SH-SY5Y (cell line): ENCODE data around the gene HS3ST3A1.
A peak's percentile ranks its signal among the peaks of the same experiment; 100 is the strongest.

Experiments
- GATA2 ChIP-seq: IDR thresholded peaks from 2 replicates; pipeline ENCODE4 v1.6.1; 2011; ENCODE audit warnings: mild to moderate bottlenecking, low read depth, low read length
- GATA3 ChIP-seq: IDR thresholded peaks from 2 replicates; pipeline ENCODE4 v1.6.1; 2011; ENCODE audit warnings: low read depth, mild to moderate bottlenecking, low read length, moderate library complexity

DNA sequence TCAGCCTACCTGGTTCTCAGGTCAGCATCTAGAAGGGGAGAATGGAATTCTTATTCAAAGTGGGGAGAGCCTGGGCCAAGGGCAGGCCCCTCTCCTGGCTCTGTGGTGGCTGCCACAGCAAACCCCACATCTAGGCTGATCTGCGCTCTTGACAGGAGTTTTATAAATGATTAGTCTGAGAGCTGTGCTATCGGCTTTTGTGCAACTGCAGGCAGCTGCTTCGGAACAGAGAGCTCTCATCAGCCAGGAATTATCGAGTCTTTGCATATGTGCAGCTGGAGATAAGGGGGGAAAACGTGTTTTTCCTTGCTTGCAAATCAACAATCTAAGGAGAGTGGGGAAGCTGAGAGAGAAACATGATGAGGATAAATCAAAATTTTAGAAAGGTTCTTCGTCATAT, 91.7 kb downstream of the HS3ST3A1 start:
- TF ChIP-seq GATA2 (peak; percentile 88), GATA3 (peak; percentile 65; the same call in 1 of the 2 replicates)
